HG02885 (cell line): ENCODE data around the gene CDK10.
"Not testable (repeated sequence)": the region's sequence is repeated elsewhere in the genome, so short reads cannot be mapped to it uniquely, and the experiment has no call there.

Experiments
- ATAC-seq: cut with Tn5 transposase; IDR thresholded peaks from one replicate; pipeline ENCODE4 v1.9.1; 2021; ENCODE audit warnings: mild to moderate bottlenecking; ENCODE audit not compliant: unreplicated experiment, poor library complexity

Gene CDK10

GRCh38 chr16:89686520-89687091, at the start of gene CDK10:
CDK10 (plus strand) TSS chr16:89686689; CDS start chr16:89686711, 22 bp downstream.
- ATAC-seq = peak; percentile 88

GRCh38 chr16:89637379-89637778, 49.1 kb upstream of the CDK10 start:
- no peak for ATAC-seq

- no peak for ATAC-seq
Measured at GRCh38 chr16:89638455-89638854, 48.0 kb upstream of the CDK10 start.

GRCh38 chr16:89639385-89639784, 47.1 kb upstream of the CDK10 start:
- ATAC-seq = no peak

GRCh38 chr16:89641458-89642119, 44.9 kb upstream of the CDK10 start:
- no peak for ATAC-seq

- ATAC-seq = no peak
Measured at GRCh38 chr16:89642574-89642973, 43.9 kb upstream of the CDK10 start.

GRCh38 chr16:89643769-89644300, 42.7 kb upstream of the CDK10 start:
- ATAC-seq = no peak

GRCh38 chr16:89645122-89645521, 41.4 kb upstream of the CDK10 start:
- no peak for ATAC-seq

GRCh38 chr16:89646270-89646669, 40.2 kb upstream of the CDK10 start:
- no peak for ATAC-seq

GRCh38 chr16:89646906-89647305, 39.6 kb upstream of the CDK10 start:
- no peak for ATAC-seq

GRCh38 chr16:89651584-89651983, 34.9 kb upstream of the CDK10 start:
- ATAC-seq = no peak

GRCh38 chr16:89653656-89654295, 32.7 kb upstream of the CDK10 start:
- ATAC-seq = no peak

- no peak for ATAC-seq
Measured at GRCh38 chr16:89655062-89655643, 31.3 kb upstream of the CDK10 start.

- no peak for ATAC-seq
Measured at GRCh38 chr16:89656435-89657121, 29.9 kb upstream of the CDK10 start.

- peak; percentile 92 for ATAC-seq
Measured at GRCh38 chr16:89657442-89658220, 28.9 kb upstream of the CDK10 start, which contains the start of the genes CHMP1A and SPATA33. CHMP1A (minus strand) TSS chr16:89657708; CDS start chr16:89657588, 120 bp downstream. SPATA33 (plus strand) TSS chr16:89657836; CDS start chr16:89657912, 76 bp downstream.

GRCh38 chr16:89658221-89658879, 28.1 kb upstream of the CDK10 start:
- no peak for ATAC-seq

GRCh38 chr16:89660146-89660545, 26.3 kb upstream of the CDK10 start:
- ATAC-seq = no peak

GRCh38 chr16:89661215-89661614, 25.3 kb upstream of the CDK10 start:
- no peak for ATAC-seq

GRCh38 chr16:89664238-89664637, 22.3 kb upstream of the CDK10 start:
- ATAC-seq = not testable (repeated sequence)
